Measurements from ENCODE around the gene BAZ2B.

The BAZ2B gene

GRCh38 chr2:159526433-159526832 lies 89.9 kb downstream of the BAZ2B start:
- no peak for FAIRE-seq
- no peak for TF ChIP-seq TAF1 (IDR thresholded peaks at IDR 0.05; ENCODE audit: low read depth, low read length)
- no peak for TF ChIP-seq POLR2A (IDR thresholded peaks at IDR 0.05; ENCODE audit: low read depth, low read length)
- no peak for TF ChIP-seq SPI1 (IDR thresholded peaks at IDR 0.05; ENCODE audit: low read depth, low read length)
- no peak for TF ChIP-seq POLR2AphosphoS5 (IDR thresholded peaks at IDR 0.05; ENCODE audit: low read depth, low read length)
- TF ChIP-seq POU2F2 (IDR thresholded peaks at IDR 0.05; ENCODE audit: low read depth, low read length), result no peak
- no peak for TF ChIP-seq PAX5 (IDR thresholded peaks at IDR 0.05; ENCODE audit: insufficient read depth, low read length, severe bottlenecking)
- DNase-seq (ENCODE audit: insufficient read length, low spot score), result no peak

- DNase-seq (ENCODE audit: insufficient read length, low spot score) (no peak), FAIRE-seq (no peak)
- TF ChIP-seq PAX5 (IDR thresholded peaks at IDR 0.05; ENCODE audit: insufficient read depth, low read length, severe bottlenecking), result no peak
Observed at GRCh38 chr2:159525012-159525411, 91.3 kb downstream of the BAZ2B start.

- DNase-seq (ENCODE audit: insufficient read length, low spot score) (no peak), FAIRE-seq (no peak)
- TF ChIP-seq POLR2AphosphoS5 (IDR thresholded peaks at IDR 0.05; ENCODE audit: low read depth, low read length) (no peak), PAX5 (IDR thresholded peaks at IDR 0.05; ENCODE audit: insufficient read depth, low read length, severe bottlenecking) (no peak), SPI1 (IDR thresholded peaks at IDR 0.05; ENCODE audit: low read depth, low read length) (no peak), TAF1 (IDR thresholded peaks at IDR 0.05; ENCODE audit: low read depth, low read length) (no peak), POU2F2 (IDR thresholded peaks at IDR 0.05; ENCODE audit: low read depth, low read length) (no peak), POLR2A (IDR thresholded peaks at IDR 0.05; ENCODE audit: low read depth, low read length) (no peak)
Observed at GRCh38 chr2:159521272-159521671, 95.1 kb downstream of the BAZ2B start.

- TF ChIP-seq SPI1 (IDR thresholded peaks at IDR 0.05; ENCODE audit: low read depth, low read length), result no peak
- no peak for TF ChIP-seq TAF1 (IDR thresholded peaks at IDR 0.05; ENCODE audit: low read depth, low read length)
- no peak for TF ChIP-seq POLR2AphosphoS5 (IDR thresholded peaks at IDR 0.05; ENCODE audit: low read depth, low read length)
- no peak for TF ChIP-seq POU2F2 (IDR thresholded peaks at IDR 0.05; ENCODE audit: low read depth, low read length)
- TF ChIP-seq PAX5 (IDR thresholded peaks at IDR 0.05; ENCODE audit: insufficient read depth, low read length, severe bottlenecking), result no peak
- DNase-seq (ENCODE audit: insufficient read length, low spot score), result no peak
- FAIRE-seq, result no peak
Observed at GRCh38 chr2:159518321-159519005, 97.9 kb downstream of the BAZ2B start.

GRCh38 chr2:159516241-159516758 lies 100.0 kb downstream of the BAZ2B start:
- peak; percentile 11 for DNase-seq (ENCODE audit: insufficient read length, low spot score)
- FAIRE-seq, result peak; percentile 98
- TF ChIP-seq SPI1 (IDR thresholded peaks at IDR 0.05; ENCODE audit: low read depth, low read length) (no peak), POU2F2 (IDR thresholded peaks at IDR 0.05; ENCODE audit: low read depth, low read length) (no peak), PAX5 (IDR thresholded peaks at IDR 0.05; ENCODE audit: insufficient read depth, low read length, severe bottlenecking) (no peak), TAF1 (IDR thresholded peaks at IDR 0.05; ENCODE audit: low read depth, low read length) (0 out of 2 replicates have a peak, but pooled peaks have one; percentile 39), POLR2AphosphoS5 (IDR thresholded peaks at IDR 0.05; ENCODE audit: low read depth, low read length) (peak; percentile 59; the same call in 1 of the 2 replicates), POLR2A (IDR thresholded peaks at IDR 0.05; ENCODE audit: low read depth, low read length) (peak; percentile 58; the same call in 1 of the 2 replicates)

- FAIRE-seq (no peak), DNase-seq (ENCODE audit: insufficient read length, low spot score) (no peak)
- TF ChIP-seq POLR2AphosphoS5 (IDR thresholded peaks at IDR 0.05; ENCODE audit: low read depth, low read length) (no peak), POLR2A (IDR thresholded peaks at IDR 0.05; ENCODE audit: low read depth, low read length) (no peak), TAF1 (IDR thresholded peaks at IDR 0.05; ENCODE audit: low read depth, low read length) (no peak), POU2F2 (IDR thresholded peaks at IDR 0.05; ENCODE audit: low read depth, low read length) (no peak), PAX5 (IDR thresholded peaks at IDR 0.05; ENCODE audit: insufficient read depth, low read length, severe bottlenecking) (no peak), SPI1 (IDR thresholded peaks at IDR 0.05; ENCODE audit: low read depth, low read length) (no peak)
Observed at GRCh38 chr2:159515441-159515840, 100.9 kb downstream of the BAZ2B start.

- FAIRE-seq (peak; percentile 58), DNase-seq (ENCODE audit: insufficient read length, low spot score) (no peak)
- TF ChIP-seq POLR2A (IDR thresholded peaks at IDR 0.05; ENCODE audit: low read depth, low read length), result no peak
- no peak for TF ChIP-seq TAF1 (IDR thresholded peaks at IDR 0.05; ENCODE audit: low read depth, low read length)
- no peak for TF ChIP-seq POLR2AphosphoS5 (IDR thresholded peaks at IDR 0.05; ENCODE audit: low read depth, low read length)
- no peak for TF ChIP-seq SPI1 (IDR thresholded peaks at IDR 0.05; ENCODE audit: low read depth, low read length)
- no peak for TF ChIP-seq POU2F2 (IDR thresholded peaks at IDR 0.05; ENCODE audit: low read depth, low read length)
- TF ChIP-seq PAX5 (IDR thresholded peaks at IDR 0.05; ENCODE audit: insufficient read depth, low read length, severe bottlenecking), result no peak
Observed at GRCh38 chr2:159513745-159514144, 102.6 kb downstream of the BAZ2B start.

GRCh38 chr2:159508140-159508539 lies 108.2 kb downstream of the BAZ2B start:
- FAIRE-seq (no peak), DNase-seq (ENCODE audit: insufficient read length, low spot score) (no peak)
- no peak for TF ChIP-seq SPI1 (IDR thresholded peaks at IDR 0.05; ENCODE audit: low read depth, low read length)
- TF ChIP-seq TAF1 (IDR thresholded peaks at IDR 0.05; ENCODE audit: low read depth, low read length), result no peak
- TF ChIP-seq POLR2A (IDR thresholded peaks at IDR 0.05; ENCODE audit: low read depth, low read length), result no peak
- no peak for TF ChIP-seq POLR2AphosphoS5 (IDR thresholded peaks at IDR 0.05; ENCODE audit: low read depth, low read length)
- TF ChIP-seq PAX5 (IDR thresholded peaks at IDR 0.05; ENCODE audit: insufficient read depth, low read length, severe bottlenecking), result no peak
- TF ChIP-seq POU2F2 (IDR thresholded peaks at IDR 0.05; ENCODE audit: low read depth, low read length), result no peak

GRCh38 chr2:159506764-159507440 lies 109.4 kb downstream of the BAZ2B start:
- TF ChIP-seq POLR2A (IDR thresholded peaks at IDR 0.05; ENCODE audit: low read depth, low read length), result no peak
- TF ChIP-seq POU2F2 (IDR thresholded peaks at IDR 0.05; ENCODE audit: low read depth, low read length), result no peak
- no peak for TF ChIP-seq TAF1 (IDR thresholded peaks at IDR 0.05; ENCODE audit: low read depth, low read length)
- no peak for TF ChIP-seq POLR2AphosphoS5 (IDR thresholded peaks at IDR 0.05; ENCODE audit: low read depth, low read length)
- no peak for TF ChIP-seq SPI1 (IDR thresholded peaks at IDR 0.05; ENCODE audit: low read depth, low read length)
- TF ChIP-seq PAX5 (IDR thresholded peaks at IDR 0.05; ENCODE audit: insufficient read depth, low read length, severe bottlenecking), result no peak
- FAIRE-seq, result no peak
- DNase-seq (ENCODE audit: insufficient read length, low spot score), result no peak
